Erythroblast (primary cell): Measurements from ENCODE around the gene FRMD4A.

Experiments used
- GATA1 ChIP-seq: IDR thresholded peaks from 2 replicates; pipeline ENCODE4 v1.6.1; 2011; ENCODE audit warnings: low read depth, mild to moderate bottlenecking, control low read depth, low read length, moderate library complexity
- POLR2A ChIP-seq: IDR thresholded peaks from 2 replicates; pipeline ENCODE4 v1.6.1; 2011; ENCODE audit warnings: mild to moderate bottlenecking, low read length

GRCh38 chr10:13715100-13715499 lies 615.6 kb downstream of the FRMD4A start:
- no peak for TF ChIP-seq POLR2A
- no peak for TF ChIP-seq GATA1
